HS-27A (cell line): Measurements from ENCODE around the gene FBXL17.

ENCODE experiments used
- DNase-seq: peaks from one replicate; pipeline ENCODE4 v3.0.0-alpha.2; 2012; ENCODE audit warnings: low read depth, missing footprints

Gene FBXL17

GRCh38 chr5:107809201-107810034, 572.5 kb downstream of the FBXL17 start:
- DNase-seq, result no peak
